Measurements from ENCODE around the gene NRCAM.

Gene NRCAM

GRCh38 chr7:108147031-108147563, 309.1 kb downstream of the NRCAM start:
- no peaks in the 10 kb centered on the region for H3K36me3 Mint-ChIP-seq
- H3K27ac Mint-ChIP-seq = no peak overlapping the region
- no peaks in the 10 kb centered on the region for H3K4me1 Mint-ChIP-seq
- no peak overlapping the region for H3K4me3 Mint-ChIP-seq
- DNase-seq (ENCODE audit: low spot score in 2 of 2) = no peak
- no peak for ATAC-seq (ENCODE audit: low read depth)
- H3K27me3 Mint-ChIP-seq = peaks cover 9% of the 10 kb centered on the region
- no peaks in the 10 kb centered on the region for H3K9me3 Mint-ChIP-seq

GRCh38 chr7:108146070-108146842, 310.0 kb downstream of the NRCAM start:
- H3K27me3 Mint-ChIP-seq = peaks cover 7% of the 10 kb centered on the region
- no peaks in the 10 kb centered on the region for H3K4me1 Mint-ChIP-seq
- no peaks in the 10 kb centered on the region for H3K9me3 Mint-ChIP-seq
- no peaks in the 10 kb centered on the region for H3K36me3 Mint-ChIP-seq
- no peak overlapping the region for H3K27ac Mint-ChIP-seq
- no peak overlapping the region for H3K4me3 Mint-ChIP-seq
- ATAC-seq (ENCODE audit: low read depth) (peak; percentile 59), DNase-seq (ENCODE audit: low spot score in 2 of 2) (peak; percentile 36 to 56)

- Mint-ChIP-seq H3K27me3 (peaks cover 8% of the 10 kb centered on the region), H3K9me3 (no peaks in the 10 kb centered on the region), H3K4me1 (peaks cover under 1% of the 10 kb centered on the region), H3K4me3 (no peak overlapping the region), H3K36me3 (no peaks in the 10 kb centered on the region), H3K27ac (no peak overlapping the region)
- no peak for DNase-seq (ENCODE audit: low spot score in 2 of 2)
- ATAC-seq (ENCODE audit: low read depth) = no peak
Observed at GRCh38 chr7:108145401-108145800, 310.8 kb downstream of the NRCAM start.

GRCh38 chr7:108144931-108145330, 311.3 kb downstream of the NRCAM start:
- Mint-ChIP-seq H3K9me3 (no peaks in the 10 kb centered on the region), H3K4me1 (peaks cover 3% of the 10 kb centered on the region), H3K36me3 (no peaks in the 10 kb centered on the region), H3K27ac (no peak overlapping the region), H3K4me3 (no peak overlapping the region), H3K27me3 (peaks cover 8% of the 10 kb centered on the region)
- DNase-seq (ENCODE audit: low spot score in 2 of 2) (no peak), ATAC-seq (ENCODE audit: low read depth) (no peak)

- Mint-ChIP-seq H3K9me3 (no peaks in the 10 kb centered on the region), H3K36me3 (no peaks in the 10 kb centered on the region), H3K27me3 (peaks cover 7% of the 10 kb centered on the region), H3K4me3 (no peak overlapping the region), H3K27ac (no peak overlapping the region), H3K4me1 (peaks cover 3% of the 10 kb centered on the region)
- DNase-seq (ENCODE audit: low spot score in 2 of 2) (no peak), ATAC-seq (ENCODE audit: low read depth) (no peak)
Observed at GRCh38 chr7:108143658-108144420, 312.4 kb downstream of the NRCAM start.

GRCh38 chr7:108142675-108143259, 313.5 kb downstream of the NRCAM start:
- Mint-ChIP-seq H3K9me3 (no peaks in the 10 kb centered on the region), H3K4me3 (no peak overlapping the region), H3K27ac (no peak overlapping the region), H3K36me3 (no peaks in the 10 kb centered on the region), H3K27me3 (peaks cover 7% of the 10 kb centered on the region), H3K4me1 (peaks cover 3% of the 10 kb centered on the region)
- no peak for ATAC-seq (ENCODE audit: low read depth)
- no peak for DNase-seq (ENCODE audit: low spot score in 2 of 2)

GRCh38 chr7:108142180-108142579, 314.1 kb downstream of the NRCAM start:
- H3K4me3 Mint-ChIP-seq = no peak overlapping the region

GRCh38 chr7:108140671-108141070, 315.6 kb downstream of the NRCAM start:
- ATAC-seq (ENCODE audit: low read depth) (no peak), DNase-seq (ENCODE audit: low spot score in 2 of 2) (no peak)
- H3K4me1 Mint-ChIP-seq = peaks cover 11% of the 10 kb centered on the region
- no peaks in the 10 kb centered on the region for H3K36me3 Mint-ChIP-seq
- peaks cover 5% of the 10 kb centered on the region for H3K27me3 Mint-ChIP-seq
- H3K27ac Mint-ChIP-seq = no peak overlapping the region
- peaks cover 1% of the 10 kb centered on the region for H3K9me3 Mint-ChIP-seq
- H3K4me3 Mint-ChIP-seq = no peak overlapping the region

More at GRCh38 chr7:108142180-108142579, 314.1 kb downstream of the NRCAM start:
- Mint-ChIP-seq H3K36me3 (no peaks in the 10 kb centered on the region), H3K9me3 (peaks cover 1% of the 10 kb centered on the region), H3K27me3 (peaks cover 7% of the 10 kb centered on the region), H3K27ac (no peak overlapping the region), H3K4me1 (peaks cover 3% of the 10 kb centered on the region)
- ATAC-seq (ENCODE audit: low read depth) (no peak), DNase-seq (ENCODE audit: low spot score in 2 of 2) (no peak)

GRCh38 chr7:108138911-108139310, 317.3 kb downstream of the NRCAM start:
- Mint-ChIP-seq H3K27ac (no peak overlapping the region), H3K27me3 (peaks cover 5% of the 10 kb centered on the region), H3K4me1 (peaks cover 24% of the 10 kb centered on the region), H3K4me3 (no peak overlapping the region), H3K9me3 (peaks cover 1% of the 10 kb centered on the region), H3K36me3 (no peaks in the 10 kb centered on the region)
- ATAC-seq (ENCODE audit: low read depth) (no peak), DNase-seq (ENCODE audit: low spot score in 2 of 2) (no peak)

GRCh38 chr7:108137993-108138392, 318.2 kb downstream of the NRCAM start:
- no peak overlapping the region for H3K4me3 Mint-ChIP-seq
- no peak for ATAC-seq (ENCODE audit: low read depth)
- H3K27ac Mint-ChIP-seq = no peak overlapping the region
- peaks cover 1% of the 10 kb centered on the region for H3K9me3 Mint-ChIP-seq
- no peaks in the 10 kb centered on the region for H3K36me3 Mint-ChIP-seq
- peaks cover 25% of the 10 kb centered on the region for H3K4me1 Mint-ChIP-seq
- DNase-seq (ENCODE audit: low spot score in 2 of 2) = no peak
- H3K27me3 Mint-ChIP-seq = peaks cover 2% of the 10 kb centered on the region

- peaks cover 1% of the 10 kb centered on the region for H3K9me3 Mint-ChIP-seq
- ATAC-seq (ENCODE audit: low read depth) = no peak
- H3K27ac Mint-ChIP-seq = no peak overlapping the region
Observed at GRCh38 chr7:108137040-108137439, 319.2 kb downstream of the NRCAM start.

GRCh38 chr7:108136191-108136688, 320.0 kb downstream of the NRCAM start:
- ATAC-seq (ENCODE audit: low read depth) = peak; percentile 59

More at GRCh38 chr7:108137040-108137439, 319.2 kb downstream of the NRCAM start:
- no peaks in the 10 kb centered on the region for H3K36me3 Mint-ChIP-seq
- H3K4me3 Mint-ChIP-seq = no peak overlapping the region
- H3K4me1 Mint-ChIP-seq = peaks cover 25% of the 10 kb centered on the region
- DNase-seq (ENCODE audit: low spot score in 2 of 2) = no peak
- peaks cover 2% of the 10 kb centered on the region for H3K27me3 Mint-ChIP-seq

GRCh38 chr7:108135446-108136190, 320.6 kb downstream of the NRCAM start:
- peaks cover 25% of the 10 kb centered on the region for H3K4me1 Mint-ChIP-seq
- peak; percentile 96 for ATAC-seq (ENCODE audit: low read depth)
- H3K4me3 Mint-ChIP-seq = peak overlapping the region; percentile 51
- no peaks in the 10 kb centered on the region for H3K36me3 Mint-ChIP-seq
- H3K9me3 Mint-ChIP-seq = peaks cover 1% of the 10 kb centered on the region
- DNase-seq (ENCODE audit: low spot score in 2 of 2) = peak in 1 of 2 donors; percentile 35
- H3K27me3 Mint-ChIP-seq = peaks cover 2% of the 10 kb centered on the region
- H3K27ac Mint-ChIP-seq = peak overlapping the region; percentile 89

More at GRCh38 chr7:108136191-108136688, 320.0 kb downstream of the NRCAM start:
- Mint-ChIP-seq H3K27ac (peak overlapping the region; percentile 89), H3K4me1 (peaks cover 25% of the 10 kb centered on the region), H3K27me3 (peaks cover 2% of the 10 kb centered on the region), H3K4me3 (peak overlapping the region; percentile 51), H3K9me3 (peaks cover 1% of the 10 kb centered on the region), H3K36me3 (no peaks in the 10 kb centered on the region)
- no peak for DNase-seq (ENCODE audit: low spot score in 2 of 2)

All from memory B cell (primary cell).